Measurements from ENCODE around the gene CFDP1.

DNA sequence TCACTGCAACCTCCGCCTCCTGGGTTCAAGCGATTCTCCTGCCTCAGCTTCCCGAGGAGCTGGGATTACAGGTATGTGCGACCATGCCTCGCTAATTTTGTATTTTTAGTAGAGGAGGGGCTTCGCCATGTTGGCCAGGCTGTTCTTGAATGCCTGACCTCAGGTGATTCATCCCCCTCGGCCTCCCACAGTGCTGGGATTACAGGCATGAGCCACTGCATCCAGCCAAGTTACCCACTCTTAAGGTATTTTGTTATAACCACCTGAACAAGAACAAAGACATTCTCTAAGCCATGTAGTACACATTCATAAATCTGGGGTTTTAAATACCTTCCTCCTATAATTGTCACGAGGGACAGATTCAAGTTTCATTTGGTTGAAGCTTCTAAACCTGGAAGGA lies 43.5 kb upstream of the CFDP1 start:
- TF ChIP-seq ZBTB10 (CRISPR knock-in tag; IDR thresholded peaks at IDR 0.05; ENCODE audit: borderline replicate concordance), result no peak
- TF ChIP-seq, protein P1, sequence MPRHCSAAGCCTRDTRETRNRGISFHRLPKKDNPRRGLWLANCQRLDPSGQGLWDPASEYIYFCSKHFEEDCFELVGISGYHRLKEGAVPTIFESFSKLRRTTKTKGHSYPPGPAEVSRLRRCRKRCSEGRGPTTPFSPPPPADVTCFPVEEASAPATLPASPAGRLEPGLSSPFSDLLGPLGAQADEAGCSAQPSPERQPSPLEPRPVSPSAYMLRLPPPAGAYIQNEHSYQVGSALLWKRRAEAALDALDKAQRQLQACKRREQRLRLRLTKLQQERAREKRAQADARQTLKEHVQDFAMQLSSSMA (CRISPR knock-in tag; IDR thresholded peaks at IDR 0.05), result no peak

All from HepG2 (cell line).